Liver (tissue), 3 donors: Measurements from ENCODE around the gene WWOX.

Experiments
- FOXA1 ChIP-seq: IDR thresholded peaks from 2 replicates; pipeline ENCODE4 v1.6.1; 2016; ENCODE audit warnings: antibody characterized with exemption
- RAD21 ChIP-seq, 2 donors: IDR thresholded peaks; 2 replicates each; pipeline ENCODE4 v1.6.1; 2016; ENCODE audit warnings: antibody characterized with exemption in 2 of 2, mild to moderate bottlenecking in 2 of 2
- RXRA ChIP-seq, 2 donors: IDR thresholded peaks; 2 replicates each; pipeline ENCODE4 v1.6.1; 2017 to 2018; ENCODE audit warnings: antibody characterized with exemption in 2 of 2, mild to moderate bottlenecking in 1 of 2
- SP1 ChIP-seq: IDR thresholded peaks from 2 replicates; pipeline ENCODE4 v1.6.1; 2018; ENCODE audit warnings: antibody characterized with exemption, mild to moderate bottlenecking
- TAF1 ChIP-seq: conservative IDR thresholded peaks from 2 replicates; pipeline ENCODE4 v1.6.1; 2016; ENCODE audit warnings: antibody characterized with exemption, mild to moderate bottlenecking
- YY1 ChIP-seq: IDR thresholded peaks from 2 replicates; pipeline ENCODE4 v1.6.1; 2016; ENCODE audit warnings: antibody characterized with exemption, mild to moderate bottlenecking
- TF ChIP-seq, protein P1 (sequence below): fragments of 150-350 bp; IDR thresholded peaks from 2 replicates; pipeline ENCODE4 v1.5.1; 2017; ENCODE audit warnings: improper control_type of control experiment, low read depth, low read length; ENCODE audit not compliant: missing input control
- TF ChIP-seq, protein P2 (sequence below): IDR thresholded peaks from 2 replicates; pipeline ENCODE4 v1.6.1; 2016; ENCODE audit warnings: antibody characterized with exemption, mild to moderate bottlenecking
- TF ChIP-seq, protein P3 (sequence below): IDR thresholded peaks from 2 replicates; pipeline ENCODE4 v1.6.1; 2016; ENCODE audit warnings: antibody characterized with exemption
- donor health status: healthy.
- donor health status: healthy.

- TF ChIP-seq, protein P1, sequence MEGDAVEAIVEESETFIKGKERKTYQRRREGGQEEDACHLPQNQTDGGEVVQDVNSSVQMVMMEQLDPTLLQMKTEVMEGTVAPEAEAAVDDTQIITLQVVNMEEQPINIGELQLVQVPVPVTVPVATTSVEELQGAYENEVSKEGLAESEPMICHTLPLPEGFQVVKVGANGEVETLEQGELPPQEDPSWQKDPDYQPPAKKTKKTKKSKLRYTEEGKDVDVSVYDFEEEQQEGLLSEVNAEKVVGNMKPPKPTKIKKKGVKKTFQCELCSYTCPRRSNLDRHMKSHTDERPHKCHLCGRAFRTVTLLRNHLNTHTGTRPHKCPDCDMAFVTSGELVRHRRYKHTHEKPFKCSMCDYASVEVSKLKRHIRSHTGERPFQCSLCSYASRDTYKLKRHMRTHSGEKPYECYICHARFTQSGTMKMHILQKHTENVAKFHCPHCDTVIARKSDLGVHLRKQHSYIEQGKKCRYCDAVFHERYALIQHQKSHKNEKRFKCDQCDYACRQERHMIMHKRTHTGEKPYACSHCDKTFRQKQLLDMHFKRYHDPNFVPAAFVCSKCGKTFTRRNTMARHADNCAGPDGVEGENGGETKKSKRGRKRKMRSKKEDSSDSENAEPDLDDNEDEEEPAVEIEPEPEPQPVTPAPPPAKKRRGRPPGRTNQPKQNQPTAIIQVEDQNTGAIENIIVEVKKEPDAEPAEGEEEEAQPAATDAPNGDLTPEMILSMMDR: no peak
- TF ChIP-seq YY1: no peak
- no peak for TF ChIP-seq TAF1
- no peak for TF ChIP-seq SP1
- no peak for TF ChIP-seq FOXA1
- TF ChIP-seq, protein P2, sequence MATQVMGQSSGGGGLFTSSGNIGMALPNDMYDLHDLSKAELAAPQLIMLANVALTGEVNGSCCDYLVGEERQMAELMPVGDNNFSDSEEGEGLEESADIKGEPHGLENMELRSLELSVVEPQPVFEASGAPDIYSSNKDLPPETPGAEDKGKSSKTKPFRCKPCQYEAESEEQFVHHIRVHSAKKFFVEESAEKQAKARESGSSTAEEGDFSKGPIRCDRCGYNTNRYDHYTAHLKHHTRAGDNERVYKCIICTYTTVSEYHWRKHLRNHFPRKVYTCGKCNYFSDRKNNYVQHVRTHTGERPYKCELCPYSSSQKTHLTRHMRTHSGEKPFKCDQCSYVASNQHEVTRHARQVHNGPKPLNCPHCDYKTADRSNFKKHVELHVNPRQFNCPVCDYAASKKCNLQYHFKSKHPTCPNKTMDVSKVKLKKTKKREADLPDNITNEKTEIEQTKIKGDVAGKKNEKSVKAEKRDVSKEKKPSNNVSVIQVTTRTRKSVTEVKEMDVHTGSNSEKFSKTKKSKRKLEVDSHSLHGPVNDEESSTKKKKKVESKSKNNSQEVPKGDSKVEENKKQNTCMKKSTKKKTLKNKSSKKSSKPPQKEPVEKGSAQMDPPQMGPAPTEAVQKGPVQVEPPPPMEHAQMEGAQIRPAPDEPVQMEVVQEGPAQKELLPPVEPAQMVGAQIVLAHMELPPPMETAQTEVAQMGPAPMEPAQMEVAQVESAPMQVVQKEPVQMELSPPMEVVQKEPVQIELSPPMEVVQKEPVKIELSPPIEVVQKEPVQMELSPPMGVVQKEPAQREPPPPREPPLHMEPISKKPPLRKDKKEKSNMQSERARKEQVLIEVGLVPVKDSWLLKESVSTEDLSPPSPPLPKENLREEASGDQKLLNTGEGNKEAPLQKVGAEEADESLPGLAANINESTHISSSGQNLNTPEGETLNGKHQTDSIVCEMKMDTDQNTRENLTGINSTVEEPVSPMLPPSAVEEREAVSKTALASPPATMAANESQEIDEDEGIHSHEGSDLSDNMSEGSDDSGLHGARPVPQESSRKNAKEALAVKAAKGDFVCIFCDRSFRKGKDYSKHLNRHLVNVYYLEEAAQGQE: no peak
- TF ChIP-seq RAD21 (IDR thresholded peaks at IDR 0.05): no peak
- no peak for TF ChIP-seq RXRA (IDR thresholded peaks at IDR 0.05)
- TF ChIP-seq, protein P3, sequence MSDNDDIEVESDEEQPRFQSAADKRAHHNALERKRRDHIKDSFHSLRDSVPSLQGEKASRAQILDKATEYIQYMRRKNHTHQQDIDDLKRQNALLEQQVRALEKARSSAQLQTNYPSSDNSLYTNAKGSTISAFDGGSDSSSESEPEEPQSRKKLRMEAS: no peak
Measured at GRCh38 chr16:78945336-78945735, 845.9 kb downstream of the WWOX start.
